GM13977 (cell line): ENCODE measurements around the gene SLC30A1.
A peak's percentile ranks its signal among the peaks of the same experiment; 100 is the strongest.

Experiments used
- DNase-seq: peaks from one replicate; pipeline ENCODE4 v3.0.0; 2012; ENCODE audit warnings: low spot score
- CTCF ChIP-seq: IDR thresholded peaks from 2 replicates; pipeline ENCODE4 v1.5.1; 2012; ENCODE audit warnings: mild to moderate bottlenecking, control low read depth; ENCODE audit not compliant: insufficient read depth; ENCODE audit errors: extremely low read depth, missing control alignments
- in situ Hi-C: fragments of 300-500 bp; cut with MboI; formaldehyde crosslinking; loops from one replicate; pipeline ENCODE4 v1.12.0; 2022; ENCODE audit warnings: low sequenced_read_pairs, low pct_unique_long_range_greater_than_20kb, mixed read lengths, inconsistent platforms; ENCODE audit not compliant: unreplicated experiment

SLC30A1 gene

DNA sequence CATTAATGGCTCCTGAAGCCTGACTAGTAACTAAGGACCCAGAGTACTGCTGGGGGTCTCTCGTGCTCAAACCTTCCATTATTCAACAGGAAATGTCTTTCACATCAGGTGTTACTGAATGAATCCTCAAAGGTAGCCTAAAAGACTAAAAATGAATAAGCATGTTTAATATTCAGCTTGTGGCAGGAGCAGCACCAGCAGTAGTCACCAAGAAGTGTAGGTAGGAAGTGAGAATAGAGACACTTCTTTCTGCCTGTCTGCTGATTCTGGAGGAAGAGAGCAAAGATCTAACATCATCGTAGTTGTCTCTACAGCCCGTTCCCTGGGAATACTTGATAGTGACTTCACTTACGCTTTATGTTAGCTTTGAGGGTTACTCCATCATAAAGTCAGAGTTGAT is 7.6 kb upstream of the SLC30A1 start:
- no peak for TF ChIP-seq CTCF
- in situ Hi-C loops = no loop called here
- no peak for DNase-seq

- no peak for TF ChIP-seq CTCF
- in situ Hi-C loops = no loop called here
- no peak for DNase-seq
Observed at GRCh38 chr1:211583011-211583992, 4.3 kb upstream of the SLC30A1 start.

GRCh38 chr1:211581526-211581925 is 2.6 kb upstream of the SLC30A1 start:
- no peak for DNase-seq
- no peak for TF ChIP-seq CTCF
- in situ Hi-C loops = no loop called here

- DNase-seq = no peak
- in situ Hi-C loops = no loop called here
- TF ChIP-seq CTCF = no peak
Observed at GRCh38 chr1:211580303-211580687, 1.3 kb upstream of the SLC30A1 start.

DNA sequence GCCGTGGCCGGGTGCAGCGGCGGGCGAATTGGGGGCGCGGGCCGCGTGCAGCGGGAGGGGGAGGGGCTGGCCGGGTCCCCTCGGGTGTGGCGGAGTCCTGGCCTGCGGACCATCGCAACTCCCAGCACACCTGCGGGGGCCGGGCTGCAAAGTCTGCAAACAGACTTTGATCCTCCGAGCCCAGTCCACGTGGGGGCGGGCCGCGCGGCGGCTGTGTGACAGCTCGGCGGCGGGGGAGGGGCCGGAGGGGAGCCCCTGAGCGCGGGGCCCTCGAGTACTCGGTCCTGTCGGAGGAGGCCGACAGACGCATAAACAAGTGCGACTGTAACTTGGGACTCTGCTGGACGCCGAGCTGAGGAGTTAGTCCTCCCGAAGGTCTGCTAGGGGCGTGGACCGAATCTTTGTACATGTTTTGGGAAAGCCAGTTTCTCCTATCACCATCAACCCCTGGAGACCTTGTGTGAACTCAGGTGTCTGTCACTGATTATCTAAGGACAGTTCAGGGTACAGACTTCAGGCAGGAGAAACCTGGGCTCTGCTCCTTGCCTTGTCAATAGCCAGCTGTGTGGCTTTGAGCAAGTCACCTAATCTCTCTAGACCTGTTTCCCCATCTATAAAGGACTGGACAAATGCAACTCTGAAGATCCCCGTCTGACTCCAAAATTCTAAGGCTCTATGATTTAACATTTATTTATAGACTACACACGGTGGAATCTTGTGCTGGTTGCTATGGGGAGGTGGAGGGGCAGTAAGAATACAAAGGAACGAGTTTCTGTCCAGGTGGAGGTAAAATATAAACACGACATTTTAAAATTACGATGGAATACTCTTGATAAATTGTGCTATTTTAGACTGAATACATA is 710 bp upstream of the SLC30A1 start:
- no peak for TF ChIP-seq CTCF
- DNase-seq = no peak
- in situ Hi-C loops = no loop called here

DNA sequence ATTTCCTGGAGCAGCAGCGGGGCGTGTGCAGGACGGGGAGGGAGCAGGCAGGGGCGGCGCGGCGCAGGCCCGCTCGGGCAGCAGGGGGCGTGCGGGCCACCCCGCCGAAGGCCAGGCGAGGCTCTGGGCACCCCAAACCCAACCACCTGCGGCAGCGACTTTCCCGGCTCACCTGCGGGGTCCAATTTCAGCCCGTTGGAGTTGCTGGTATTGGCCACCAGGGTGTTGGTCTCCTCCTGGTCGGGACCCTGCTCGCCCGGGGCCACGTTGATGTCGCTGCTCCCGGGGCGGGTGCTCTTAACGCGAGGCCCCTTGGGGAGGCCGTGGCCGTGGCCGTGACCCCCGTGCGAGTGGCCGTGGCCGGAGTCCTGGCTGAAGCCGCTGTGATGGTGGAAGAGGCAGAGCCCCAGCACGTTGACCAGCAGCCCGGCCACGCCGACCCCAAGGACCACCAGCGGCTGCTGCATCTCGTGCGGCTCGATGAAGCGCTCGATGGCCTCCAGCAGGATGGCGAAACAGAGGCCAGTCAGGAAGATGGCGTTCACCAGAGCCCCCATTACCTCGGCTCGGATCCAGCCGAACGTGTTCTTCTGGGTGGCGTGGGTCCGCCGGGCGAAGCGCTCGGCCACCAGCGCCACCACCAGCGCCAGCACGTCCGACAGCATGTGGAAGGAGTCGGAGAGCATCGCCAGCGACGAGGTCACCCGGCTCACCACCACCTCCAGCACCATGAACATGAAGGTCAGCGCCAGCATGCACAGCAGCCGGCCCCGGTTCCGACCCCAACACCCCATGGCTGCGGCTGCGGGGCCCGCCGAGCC is 932 bp downstream of the SLC30A1 start:
- DNase-seq = peak; percentile 84
- in situ Hi-C loops = no loop called here
- TF ChIP-seq CTCF = peak; percentile 92
